Measurements from ENCODE around the gene ANK2. TPM values are rescaled to one million over a fixed set of nuclear protein-coding genes. Genes with fewer than 3 reads are reported as not detected.

Gene ANK2
- total RNA-seq, 2 experiments from 2014 or later: 0.36 TPM; not detected in 1

GRCh38 chr4:113141901-113142346 is 92.5 kb downstream of the ANK2 start:
- DNase-seq (no peak), ATAC-seq (ENCODE audit: poor library complexity) (no peak)
- no peaks in the 10 kb centered on the region for H3K27me3 Mint-ChIP-seq
- no peak overlapping the region for H3K4me3 Mint-ChIP-seq
- no peak overlapping the region for H3K4me3 ChIP-seq (ENCODE audit: low read length)
- no peak overlapping the region for H3K27ac ChIP-seq (ENCODE audit: low read depth in 1 of 2, low read length in 2 of 2)
- no peaks in the 10 kb centered on the region for H3K9me3 ChIP-seq (ENCODE audit: control insufficient read depth in 1 of 2, insufficient read depth in 1 of 2, low read length in 2 of 2)
- no peaks in the 10 kb centered on the region for H3K4me1 ChIP-seq (ENCODE audit: insufficient read depth, low read length)
- ChIA-PET POLR2A (no interaction called here), CTCF (no interaction called here)
- no peaks in the 10 kb centered on the region for H3K36me3 Mint-ChIP-seq (ENCODE audit: low read depth)
- intact Hi-C loops (cut with DNase I, micrococcal nuclease): no loop called here
- TF ChIP-seq, protein P1, sequence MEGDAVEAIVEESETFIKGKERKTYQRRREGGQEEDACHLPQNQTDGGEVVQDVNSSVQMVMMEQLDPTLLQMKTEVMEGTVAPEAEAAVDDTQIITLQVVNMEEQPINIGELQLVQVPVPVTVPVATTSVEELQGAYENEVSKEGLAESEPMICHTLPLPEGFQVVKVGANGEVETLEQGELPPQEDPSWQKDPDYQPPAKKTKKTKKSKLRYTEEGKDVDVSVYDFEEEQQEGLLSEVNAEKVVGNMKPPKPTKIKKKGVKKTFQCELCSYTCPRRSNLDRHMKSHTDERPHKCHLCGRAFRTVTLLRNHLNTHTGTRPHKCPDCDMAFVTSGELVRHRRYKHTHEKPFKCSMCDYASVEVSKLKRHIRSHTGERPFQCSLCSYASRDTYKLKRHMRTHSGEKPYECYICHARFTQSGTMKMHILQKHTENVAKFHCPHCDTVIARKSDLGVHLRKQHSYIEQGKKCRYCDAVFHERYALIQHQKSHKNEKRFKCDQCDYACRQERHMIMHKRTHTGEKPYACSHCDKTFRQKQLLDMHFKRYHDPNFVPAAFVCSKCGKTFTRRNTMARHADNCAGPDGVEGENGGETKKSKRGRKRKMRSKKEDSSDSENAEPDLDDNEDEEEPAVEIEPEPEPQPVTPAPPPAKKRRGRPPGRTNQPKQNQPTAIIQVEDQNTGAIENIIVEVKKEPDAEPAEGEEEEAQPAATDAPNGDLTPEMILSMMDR (IDR thresholded peaks at IDR 0.05): no peak
- H3K27me3 ChIP-seq (ENCODE audit: control insufficient read depth in 1 of 2, insufficient read depth in 2 of 2, low read length in 2 of 2): no peaks in the 10 kb centered on the region
- H3K9me3 Mint-ChIP-seq: no peaks in the 10 kb centered on the region
- H3K27ac Mint-ChIP-seq: no peak overlapping the region
- H3K4me1 Mint-ChIP-seq (ENCODE audit: low read depth): no peaks in the 10 kb centered on the region
- H3K36me3 ChIP-seq (ENCODE audit: insufficient read depth, low read length): no peaks in the 10 kb centered on the region

DNA sequence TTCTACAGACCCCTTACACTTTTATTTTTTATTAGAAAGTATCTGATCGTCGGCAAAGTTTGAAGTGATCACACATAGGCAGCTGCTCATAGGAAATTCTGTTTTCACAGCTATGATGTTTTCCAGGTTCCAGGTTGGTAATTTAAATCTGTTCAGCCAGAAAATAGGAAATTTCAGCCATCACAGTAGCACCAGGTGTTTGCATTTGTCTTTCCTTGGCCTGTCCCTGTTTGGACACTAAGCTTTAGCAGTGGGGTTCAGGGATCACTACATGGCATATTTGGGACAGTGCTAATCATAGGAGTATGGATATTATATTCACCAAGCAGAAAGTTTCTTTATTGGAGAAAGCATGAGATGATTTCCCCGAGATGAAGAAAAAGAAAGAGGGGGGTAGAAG is 92.9 kb downstream of the ANK2 start:
- Mint-ChIP-seq H3K27me3 (no peaks in the 10 kb centered on the region), H3K4me3 (no peak overlapping the region)
- TF ChIP-seq, protein P1 (IDR thresholded peaks at IDR 0.05): no peak

DNA sequence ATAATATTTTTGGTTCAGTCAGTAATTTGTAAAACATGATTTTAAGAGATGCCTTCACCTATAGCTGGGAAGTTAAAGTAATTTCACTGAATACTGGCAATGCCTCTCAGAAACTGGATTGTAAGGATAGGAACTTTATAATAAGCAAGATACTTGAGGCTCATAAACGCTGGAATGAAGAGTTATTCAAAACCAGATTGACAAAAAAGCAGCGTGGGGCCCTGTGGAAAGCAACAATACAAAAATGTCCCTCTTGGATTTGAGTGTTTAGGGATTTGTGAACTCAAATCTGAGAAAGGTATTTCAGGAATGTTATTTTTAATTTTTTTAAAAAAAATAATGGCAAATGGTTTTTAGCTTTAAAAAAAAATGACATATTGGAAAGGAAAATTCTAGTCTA is 94.6 kb downstream of the ANK2 start:
- ATAC-seq (ENCODE audit: poor library complexity): no peak
- Histone ChIP-seq H3K36me3 (ENCODE audit: insufficient read depth, low read length) (no peaks in the 10 kb centered on the region), H3K27ac (ENCODE audit: low read depth in 1 of 2, low read length in 2 of 2) (no peak overlapping the region), H3K27me3 (ENCODE audit: control insufficient read depth in 1 of 2, insufficient read depth in 2 of 2, low read length in 2 of 2) (no peaks in the 10 kb centered on the region), H3K9me3 (ENCODE audit: control insufficient read depth in 1 of 2, insufficient read depth in 1 of 2, low read length in 2 of 2) (no peaks in the 10 kb centered on the region), H3K4me3 (ENCODE audit: low read length) (no peak overlapping the region), H3K4me1 (ENCODE audit: insufficient read depth, low read length) (no peaks in the 10 kb centered on the region)
- intact Hi-C loops (cut with DNase I, micrococcal nuclease): no loop called here
- CTCF ChIA-PET: no interaction called here
- Mint-ChIP-seq H3K9me3 (no peaks in the 10 kb centered on the region), H3K36me3 (ENCODE audit: low read depth) (no peaks in the 10 kb centered on the region), H3K4me3 (no peak overlapping the region), H3K27ac (no peak overlapping the region), H3K27me3 (peaks cover 8% of the 10 kb centered on the region), H3K4me1 (ENCODE audit: low read depth) (no peaks in the 10 kb centered on the region)
- POLR2A ChIA-PET: no interaction called here
- TF ChIP-seq, protein P1 (IDR thresholded peaks at IDR 0.05): no peak
- no peak for DNase-seq

More for the DNA sequence above, 92.9 kb downstream of the ANK2 start:
- H3K27me3 ChIP-seq (ENCODE audit: control insufficient read depth in 1 of 2, insufficient read depth in 2 of 2, low read length in 2 of 2): no peaks in the 10 kb centered on the region
- DNase-seq: no peak
- no peak overlapping the region for H3K27ac Mint-ChIP-seq
- H3K36me3 ChIP-seq (ENCODE audit: insufficient read depth, low read length): no peaks in the 10 kb centered on the region
- H3K27ac ChIP-seq (ENCODE audit: low read depth in 1 of 2, low read length in 2 of 2): no peak overlapping the region
- H3K4me3 ChIP-seq (ENCODE audit: low read length): no peak overlapping the region
- H3K9me3 Mint-ChIP-seq: no peaks in the 10 kb centered on the region
- no peaks in the 10 kb centered on the region for H3K4me1 Mint-ChIP-seq (ENCODE audit: low read depth)
- no peak for ATAC-seq (ENCODE audit: poor library complexity)
- H3K4me1 ChIP-seq (ENCODE audit: insufficient read depth, low read length): no peaks in the 10 kb centered on the region
- no peaks in the 10 kb centered on the region for H3K9me3 ChIP-seq (ENCODE audit: control insufficient read depth in 1 of 2, insufficient read depth in 1 of 2, low read length in 2 of 2)
- H3K36me3 Mint-ChIP-seq (ENCODE audit: low read depth): no peaks in the 10 kb centered on the region
- POLR2A ChIA-PET: no interaction called here
- CTCF ChIA-PET: no interaction called here
- intact Hi-C loops (cut with DNase I, micrococcal nuclease): no loop called here

All from CD4-positive, alpha-beta T cell (primary cell).